Activated naive CD8-positive, alpha-beta T cell treated with anti-CD3 and anti-CD28 coated beads, Interleukin-2, amount 10 ng/mL, durations not matched to agents 7 days and 5 days (primary cell): ENCODE measurements around the gene NUMA1. TPM values are rescaled to one million over a fixed set of nuclear protein-coding genes. Genes with fewer than 3 reads are reported as not detected.

Experiments used
- ATAC-seq: fragments of 150-1000 bp; cut with Tn5 transposase; one replicate; pipeline ENCODE4 v1.10.0; 2021; ENCODE audit warnings: low read depth, moderate library complexity
- POLR2A ChIA-PET: fragments of 350-600 bp; sonication (Branson Sonifier 250); formaldehyde crosslinking; loops from one replicate; lab custom pipeline; 2021; ENCODE audit warnings: antibody characterized with exemption; lab: Charles Lee
- DNase-seq: peaks from one replicate; pipeline ENCODE4 v3.0.0; 2021
- H3K27ac Mint-ChIP-seq: one replicate; pipeline ENCODE4 v1.8.0; 2022; ENCODE audit warnings: mild to moderate bottlenecking, mixed read lengths
- H3K27me3 Mint-ChIP-seq: one replicate; pipeline ENCODE4 v1.8.0; 2022; ENCODE audit warnings: mild to moderate bottlenecking, moderate library complexity, mixed read lengths
- H3K36me3 Mint-ChIP-seq: one replicate; pipeline ENCODE4 v1.8.0; 2021; ENCODE audit warnings: mild to moderate bottlenecking, mixed read lengths
- H3K4me1 Mint-ChIP-seq: one replicate; pipeline ENCODE4 v1.8.0; 2021; ENCODE audit warnings: mixed read lengths
- H3K4me3 Mint-ChIP-seq: one replicate; pipeline ENCODE4 v1.8.0; 2022; ENCODE audit warnings: mild to moderate bottlenecking, moderate library complexity, mixed read lengths
- H3K9me3 Mint-ChIP-seq: one replicate; pipeline ENCODE4 v1.8.0; 2021; ENCODE audit warnings: mixed read lengths
- total RNA-seq, 2 experiments: library from RNA; stranded (reverse); gene quantifications; one replicate each; pipeline ENCODE4 v1.2.3, GENCODE V29; 2021

NUMA1 gene
- total RNA-seq, 2 experiments from 2014 or later: 262 to 263 TPM

DNA sequence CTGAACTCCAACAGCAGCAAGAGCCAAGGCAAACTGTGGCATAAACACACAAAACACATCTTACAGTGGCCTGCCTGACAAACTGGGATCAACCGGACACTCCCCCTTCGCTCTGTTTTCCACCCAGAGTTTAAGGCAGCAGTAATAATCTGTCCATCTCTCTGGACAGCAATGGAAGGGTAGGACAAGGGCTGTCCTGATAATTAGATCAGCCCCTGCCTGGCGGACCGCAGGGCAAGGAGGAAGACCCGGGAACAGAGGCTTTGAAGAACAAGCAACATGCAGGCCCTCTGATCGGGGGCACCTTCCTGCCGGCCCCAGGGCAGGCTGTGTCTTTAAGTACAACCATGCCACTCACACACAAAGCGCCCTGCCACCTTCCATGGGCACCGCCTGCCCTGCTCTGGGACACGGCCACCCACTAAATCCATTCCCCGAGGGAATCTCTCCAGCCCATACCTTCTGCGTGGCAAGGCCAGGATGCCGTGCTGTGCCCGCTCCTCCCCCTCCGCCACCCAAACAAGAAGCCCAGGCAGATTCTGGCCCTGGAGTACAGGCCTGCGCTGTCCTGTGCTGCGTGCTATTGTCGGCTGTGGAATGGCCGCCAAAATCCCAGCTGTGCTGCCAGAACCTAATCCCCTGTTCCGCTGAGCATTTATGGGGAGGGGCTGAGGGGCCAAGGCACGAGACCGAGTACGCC, 38.8 kb downstream of the NUMA1 start:
- ATAC-seq (peak; percentile 41), DNase-seq (peak; percentile 59)
- H3K27ac Mint-ChIP-seq: no peak overlapping the region
- H3K36me3 Mint-ChIP-seq: peaks cover 19% of the 10 kb centered on the region
- no peaks in the 10 kb centered on the region for H3K27me3 Mint-ChIP-seq
- H3K4me1 Mint-ChIP-seq: peaks cover 29% of the 10 kb centered on the region
- POLR2A ChIA-PET: interaction anchor here (1.1 kb wide), 1 partner anchor 37 kb away, joined by 3 read pairs; no protein-coding TSS in a partner anchor
- no peak overlapping the region for H3K4me3 Mint-ChIP-seq
- no peaks in the 10 kb centered on the region for H3K9me3 Mint-ChIP-seq

DNA sequence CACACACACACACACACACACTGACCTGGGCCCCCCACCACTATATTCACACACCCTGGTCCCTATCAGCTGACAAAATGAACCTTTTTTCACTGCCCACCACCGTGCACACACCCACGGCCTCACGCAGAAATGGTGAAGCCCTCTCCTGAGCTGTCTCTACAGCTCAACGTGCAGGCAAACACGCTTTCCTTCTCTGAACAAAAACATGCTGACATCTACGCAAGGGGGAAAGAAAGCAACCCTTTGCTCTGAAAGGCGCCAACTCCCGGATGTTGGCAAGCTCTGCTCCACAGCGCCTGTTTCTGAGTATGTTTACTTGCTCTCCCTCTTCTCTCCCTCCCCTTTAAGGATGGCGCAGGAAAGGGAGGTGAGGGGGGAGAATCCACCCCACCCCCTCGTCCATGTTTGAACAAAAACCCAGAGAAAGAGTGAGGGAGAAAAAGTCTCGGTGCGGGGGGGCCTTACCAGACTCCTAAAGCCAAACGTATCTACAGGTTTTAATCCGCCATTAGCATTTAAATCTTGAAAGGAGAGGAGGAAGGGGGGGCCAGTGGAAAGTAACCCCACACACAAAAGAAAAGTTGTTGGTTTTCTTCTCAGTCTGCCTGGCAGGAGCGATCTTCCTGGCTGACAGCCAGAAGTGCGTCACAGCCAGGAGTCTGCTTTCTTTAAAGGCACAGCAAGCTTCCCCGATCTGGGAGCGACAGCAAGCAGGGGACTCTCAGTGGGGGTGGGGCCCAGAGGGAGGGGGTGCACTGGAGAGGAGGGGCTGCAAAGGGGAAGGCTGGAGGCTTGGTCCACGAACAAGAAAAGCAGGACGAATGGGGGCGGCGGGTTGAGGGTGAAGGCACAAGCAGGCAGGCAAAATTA, 39.6 kb downstream of the NUMA1 start:
- Mint-ChIP-seq H3K27ac (no peak overlapping the region), H3K9me3 (no peaks in the 10 kb centered on the region), H3K4me1 (peaks cover 29% of the 10 kb centered on the region), H3K27me3 (no peaks in the 10 kb centered on the region), H3K4me3 (no peak overlapping the region), H3K36me3 (peaks cover 21% of the 10 kb centered on the region)
- POLR2A ChIA-PET: interaction anchor here (0.7 to 3.3 kb wide), 12 partner anchors 8 to 183 kb away, joined by 3 to 13 read pairs (median 3); partner anchors contain the start of gene ANAPC15
- DNase-seq: peak; percentile 62
- peak; percentile 65 for ATAC-seq

DNA sequence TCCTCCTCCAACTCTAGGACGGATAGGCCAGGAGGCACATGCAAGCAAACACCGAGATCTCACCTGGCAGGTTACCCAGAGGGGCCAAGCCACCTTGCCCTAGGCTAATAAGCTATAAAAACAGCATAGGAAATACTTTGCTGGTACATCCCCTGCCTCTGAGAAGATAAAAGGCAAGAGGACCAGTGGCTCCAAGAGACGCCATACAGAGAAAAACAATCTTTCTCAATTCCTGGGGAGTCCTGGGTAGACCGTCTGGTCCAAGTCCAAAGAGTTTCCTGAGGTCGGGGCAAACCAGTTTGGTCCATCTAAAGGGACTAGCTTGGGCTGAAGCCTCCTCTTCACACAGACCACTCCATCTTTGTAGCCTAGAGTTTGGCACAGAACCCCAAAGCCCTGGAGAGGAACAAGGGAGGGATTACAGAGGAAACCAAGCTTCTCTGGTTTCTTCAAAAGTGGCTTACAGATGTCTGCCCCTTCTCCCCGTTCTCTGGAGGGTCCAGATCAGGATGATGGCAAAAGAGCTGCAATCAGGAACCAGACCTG, 40.4 kb downstream of the NUMA1 start:
- DNase-seq: no peak
- H3K27ac Mint-ChIP-seq: no peak overlapping the region
- H3K9me3 Mint-ChIP-seq: no peaks in the 10 kb centered on the region
- POLR2A ChIA-PET: interaction anchor here (0.7 to 3.3 kb wide), 14 partner anchors 9 to 183 kb away, joined by 3 to 13 read pairs (median 3); partner anchors contain the start of gene ANAPC15
- H3K27me3 Mint-ChIP-seq: no peaks in the 10 kb centered on the region
- ATAC-seq: no peak
- H3K36me3 Mint-ChIP-seq: peaks cover 25% of the 10 kb centered on the region
- H3K4me3 Mint-ChIP-seq: no peak overlapping the region
- H3K4me1 Mint-ChIP-seq: peaks cover 27% of the 10 kb centered on the region

DNA sequence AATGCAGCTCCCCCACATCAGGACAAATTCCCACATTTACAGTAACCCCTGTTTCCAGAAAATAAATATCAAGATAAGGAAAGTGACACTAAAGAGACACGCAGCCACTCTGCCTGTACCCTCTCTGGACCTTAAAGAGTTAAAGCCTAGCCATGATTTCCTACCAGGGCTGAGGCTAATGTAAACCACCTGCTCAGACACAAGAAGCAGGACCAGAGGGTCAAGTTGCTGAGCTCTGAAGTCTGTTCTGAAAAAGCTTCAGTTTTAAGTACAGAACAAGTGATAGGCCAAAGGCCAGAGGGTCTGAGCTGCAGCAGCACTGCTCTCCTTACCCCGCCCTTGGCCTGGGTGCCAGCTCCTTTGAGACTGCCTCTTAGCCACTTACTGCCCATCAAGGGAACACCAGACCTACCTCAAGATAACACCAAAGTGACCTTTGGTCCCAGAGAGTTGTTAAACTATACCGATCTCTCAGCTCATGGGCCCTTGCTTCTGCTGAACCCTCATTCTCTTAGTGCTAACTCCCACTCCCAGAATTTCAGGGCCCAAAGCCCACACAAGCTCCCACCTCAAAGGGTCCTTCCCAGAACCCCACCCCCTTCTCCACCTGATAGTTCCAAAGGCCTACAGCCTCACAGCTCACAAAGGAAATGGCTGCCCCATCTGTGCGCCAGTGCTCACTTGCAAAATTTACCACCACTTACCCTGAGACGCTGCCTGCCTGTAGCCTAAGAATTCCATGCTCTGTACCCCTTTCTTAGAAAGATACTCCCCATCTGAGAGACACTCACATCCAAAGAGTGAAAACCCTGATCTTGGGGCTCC, 41.1 kb downstream of the NUMA1 start:
- no peak overlapping the region for H3K27ac Mint-ChIP-seq
- ATAC-seq: no peak
- H3K4me1 Mint-ChIP-seq: peaks cover 25% of the 10 kb centered on the region
- DNase-seq: no peak
- no peak overlapping the region for H3K4me3 Mint-ChIP-seq
- POLR2A ChIA-PET: interaction anchor here (1.0 to 3.3 kb wide), 8 partner anchors 11 to 394 kb away, joined by 3 to 13 read pairs (median 5); partner anchors contain the start of gene ANAPC15
- peaks cover 26% of the 10 kb centered on the region for H3K36me3 Mint-ChIP-seq
- no peaks in the 10 kb centered on the region for H3K9me3 Mint-ChIP-seq
- H3K27me3 Mint-ChIP-seq: no peaks in the 10 kb centered on the region

DNA sequence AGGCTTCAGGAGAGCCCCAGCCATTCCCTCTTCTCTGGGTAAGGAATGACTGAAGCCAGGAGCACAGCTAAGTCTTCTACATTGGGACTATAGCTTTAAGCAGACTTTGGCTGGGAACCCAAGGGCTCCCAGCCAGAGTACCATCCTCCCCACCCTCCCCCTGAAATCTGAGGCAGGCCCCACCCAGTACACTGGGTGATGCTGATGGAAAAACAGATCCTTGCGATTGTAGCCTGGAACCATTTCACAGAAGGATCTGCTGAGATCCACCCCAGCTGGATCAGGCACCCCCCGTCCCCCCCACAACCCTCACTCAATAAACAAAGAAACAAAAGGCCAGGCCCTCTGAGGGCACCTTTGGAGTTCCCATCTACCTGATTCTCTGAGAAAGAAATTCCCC, 41.9 kb downstream of the NUMA1 start:
- ATAC-seq (no peak), DNase-seq (no peak)
- Mint-ChIP-seq H3K36me3 (peaks cover 29% of the 10 kb centered on the region), H3K4me3 (no peak overlapping the region), H3K27ac (no peak overlapping the region), H3K4me1 (peaks cover 22% of the 10 kb centered on the region), H3K27me3 (no peaks in the 10 kb centered on the region), H3K9me3 (no peaks in the 10 kb centered on the region)
- POLR2A ChIA-PET: interaction anchor here (1.0 to 3.3 kb wide), 5 partner anchors 10 to 395 kb away, joined by 3 to 13 read pairs (median 4); partner anchors contain the start of gene ANAPC15

DNA sequence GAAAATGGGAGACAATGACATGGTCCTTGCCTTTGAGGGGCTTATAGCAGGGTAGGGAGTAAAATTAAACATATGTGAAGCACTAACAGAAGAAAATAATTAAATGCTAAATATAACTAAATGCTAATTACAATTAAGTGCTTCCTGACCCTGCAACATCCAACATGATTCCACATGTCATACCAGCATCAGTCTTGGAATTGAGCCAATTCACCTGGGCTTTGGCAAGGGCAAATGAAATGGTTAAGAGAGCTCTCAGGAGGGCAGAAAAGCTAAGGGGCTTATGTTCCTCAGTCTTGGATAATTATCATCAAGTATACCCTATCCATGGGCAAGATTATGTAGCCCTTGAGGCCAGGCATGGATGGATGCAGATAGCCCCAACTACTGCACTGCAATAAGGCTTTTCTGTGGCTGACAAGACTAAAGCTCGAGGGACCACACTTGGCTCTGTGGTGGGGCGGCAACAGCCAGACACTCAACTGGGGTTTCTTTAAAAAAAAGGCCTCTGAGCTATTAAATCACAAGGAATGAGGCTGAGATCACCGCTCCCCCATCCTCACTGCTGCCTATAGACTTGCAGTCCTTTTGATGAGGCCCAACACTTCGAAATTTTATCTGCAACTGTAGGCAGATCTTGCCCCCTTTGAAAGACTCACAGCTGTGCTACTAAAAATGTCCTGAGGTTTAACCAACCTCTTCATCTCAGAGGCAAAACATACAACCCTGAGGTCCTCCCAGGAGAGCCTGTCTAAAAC, 42.6 kb downstream of the NUMA1 start:
- H3K4me3 Mint-ChIP-seq: no peak overlapping the region
- no peaks in the 10 kb centered on the region for H3K9me3 Mint-ChIP-seq
- DNase-seq (no peak), ATAC-seq (no peak)
- H3K27me3 Mint-ChIP-seq: no peaks in the 10 kb centered on the region
- H3K36me3 Mint-ChIP-seq: peaks cover 27% of the 10 kb centered on the region
- POLR2A ChIA-PET: interaction anchor here (1.2 to 3.3 kb wide), 2 partner anchors 9 to 17 kb away, joined by 4 to 10 read pairs; no protein-coding TSS in a partner anchor
- no peak overlapping the region for H3K27ac Mint-ChIP-seq
- peaks cover 19% of the 10 kb centered on the region for H3K4me1 Mint-ChIP-seq

DNA sequence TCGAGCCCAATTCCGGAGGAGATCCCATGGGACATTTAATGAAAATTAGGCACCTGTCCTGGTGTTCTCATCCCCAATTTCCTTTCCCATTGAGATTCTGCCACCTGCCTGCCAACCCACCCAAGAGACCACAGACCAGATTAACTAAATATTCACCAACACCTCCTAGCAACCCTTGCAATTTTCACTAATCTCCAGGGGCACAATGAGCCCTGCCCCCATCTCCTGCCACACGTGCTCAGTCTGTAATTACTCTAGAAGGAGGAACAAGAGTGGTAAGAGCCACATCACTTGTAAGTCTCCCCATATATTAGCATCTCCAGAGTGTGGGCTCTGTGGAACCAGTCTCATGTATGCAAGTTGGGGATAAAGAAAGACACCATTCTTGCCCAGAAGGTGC, 43.7 kb downstream of the NUMA1 start:
- ATAC-seq (no peak), DNase-seq (no peak)
- H3K36me3 Mint-ChIP-seq: peaks cover 27% of the 10 kb centered on the region
- H3K9me3 Mint-ChIP-seq: no peaks in the 10 kb centered on the region
- no peak overlapping the region for H3K4me3 Mint-ChIP-seq
- POLR2A ChIA-PET: no interaction called here
- H3K27ac Mint-ChIP-seq: peak overlapping the region; percentile 16
- peaks cover 10% of the 10 kb centered on the region for H3K4me1 Mint-ChIP-seq
- H3K27me3 Mint-ChIP-seq: no peaks in the 10 kb centered on the region

DNA sequence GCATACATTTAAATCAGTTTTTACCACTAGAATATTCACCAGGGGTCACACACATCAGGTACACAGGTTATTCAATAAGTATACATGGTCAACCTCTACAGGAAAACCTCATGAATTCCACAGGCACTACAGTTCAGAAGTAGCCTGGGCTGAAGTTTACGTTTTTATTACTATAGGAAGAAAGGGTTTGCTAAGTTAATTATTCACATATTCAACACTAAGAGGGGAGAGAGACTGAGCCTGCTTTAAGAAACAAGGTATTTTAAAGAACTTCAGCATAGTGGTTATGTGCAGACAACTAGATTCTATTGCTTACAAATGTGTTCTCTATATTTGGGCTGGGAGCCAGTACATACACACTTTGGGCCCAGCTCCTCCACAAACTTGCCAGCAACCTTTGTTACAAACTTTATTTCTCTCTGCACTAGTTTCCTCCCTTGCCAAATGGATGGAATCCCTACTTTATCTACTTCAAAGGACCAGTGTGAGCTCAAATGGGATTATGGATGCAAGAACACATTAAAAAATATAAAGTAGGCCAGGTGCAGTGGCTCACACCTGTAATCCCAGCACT, 49.8 kb downstream of the NUMA1 start:
- Mint-ChIP-seq H3K27ac (no peak overlapping the region), H3K27me3 (no peaks in the 10 kb centered on the region), H3K4me1 (peaks cover 25% of the 10 kb centered on the region), H3K36me3 (peaks cover 26% of the 10 kb centered on the region), H3K9me3 (no peaks in the 10 kb centered on the region), H3K4me3 (no peak overlapping the region)
- ATAC-seq (no peak), DNase-seq (no peak)
- POLR2A ChIA-PET: interaction anchor here (1.1 kb wide), 1 partner anchor 10 kb away, joined by 3 read pairs; no protein-coding TSS in a partner anchor

DNA sequence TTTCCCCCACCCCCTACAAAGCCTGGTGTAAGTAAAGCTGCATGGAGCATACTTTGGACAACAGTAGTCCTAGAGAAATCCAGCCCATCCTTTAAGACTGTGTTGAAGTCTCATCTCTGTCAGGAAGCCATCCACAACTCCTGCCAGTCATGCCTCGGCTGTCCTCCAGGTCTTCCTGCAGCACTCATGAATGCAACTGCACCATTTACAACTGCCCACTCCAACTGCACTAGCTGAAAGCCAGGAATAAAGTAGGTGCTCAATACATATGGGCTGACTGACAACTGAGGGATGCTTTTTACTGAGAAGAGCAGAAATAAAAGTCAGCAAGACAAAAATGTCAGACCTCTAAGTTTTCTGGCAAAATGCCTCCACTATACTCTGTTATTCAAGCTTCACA, 54.3 kb downstream of the NUMA1 start:
- Mint-ChIP-seq H3K27ac (no peak overlapping the region), H3K4me1 (peaks cover 29% of the 10 kb centered on the region)
- POLR2A ChIA-PET: interaction anchor here (1.1 kb wide), 1 partner anchor 65 kb away, joined by 3 read pairs; no protein-coding TSS in a partner anchor

DNA sequence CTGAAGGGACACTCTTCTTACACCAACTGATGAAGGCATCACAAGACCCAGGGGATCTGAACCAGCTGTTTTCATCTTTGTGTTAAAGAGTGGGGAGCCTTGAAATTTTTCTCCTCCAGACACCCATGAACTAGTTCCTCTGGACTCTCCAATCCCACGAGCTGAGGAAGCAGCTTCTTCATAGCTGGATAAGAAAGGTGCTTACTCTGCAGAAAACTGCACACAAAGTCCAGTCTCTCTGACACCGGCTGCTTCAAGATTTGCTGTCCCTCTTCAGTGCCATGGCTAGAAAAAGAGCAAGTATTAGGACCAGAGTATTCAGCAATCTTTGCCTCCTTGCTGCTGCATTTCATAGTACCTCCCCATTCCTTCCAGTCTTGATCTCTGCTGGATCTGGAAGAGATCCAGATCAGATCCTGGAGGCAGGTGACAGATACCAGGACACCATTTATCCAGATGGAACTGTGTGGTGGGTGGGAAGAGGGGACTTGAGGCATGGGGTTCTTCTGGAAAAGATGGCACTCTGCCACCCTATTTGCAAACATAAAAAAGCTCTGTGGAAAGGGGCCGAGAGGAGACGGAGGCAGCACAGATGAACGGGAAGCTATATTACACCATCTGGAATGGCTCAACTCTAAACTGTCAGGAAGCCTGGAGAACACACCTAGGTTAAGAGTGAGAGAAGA, 56.1 kb downstream of the NUMA1 start:
- no peak for ATAC-seq
- no peak overlapping the region for H3K4me3 Mint-ChIP-seq
- peaks cover 22% of the 10 kb centered on the region for H3K4me1 Mint-ChIP-seq
- H3K27ac Mint-ChIP-seq: peak overlapping the region; percentile 34
- H3K27me3 Mint-ChIP-seq: no peaks in the 10 kb centered on the region
- no peaks in the 10 kb centered on the region for H3K9me3 Mint-ChIP-seq
- POLR2A ChIA-PET: interaction anchor here (0.6 kb wide), 1 partner anchor 68 kb away, joined by 4 read pairs; no protein-coding TSS in a partner anchor
- peaks cover 25% of the 10 kb centered on the region for H3K36me3 Mint-ChIP-seq
- DNase-seq: no peak

More for the DNA sequence above, 54.3 kb downstream of the NUMA1 start:
- Mint-ChIP-seq H3K9me3 (no peaks in the 10 kb centered on the region), H3K36me3 (peaks cover 21% of the 10 kb centered on the region), H3K27me3 (no peaks in the 10 kb centered on the region), H3K4me3 (no peak overlapping the region)
- DNase-seq: no peak
- no peak for ATAC-seq

DNA sequence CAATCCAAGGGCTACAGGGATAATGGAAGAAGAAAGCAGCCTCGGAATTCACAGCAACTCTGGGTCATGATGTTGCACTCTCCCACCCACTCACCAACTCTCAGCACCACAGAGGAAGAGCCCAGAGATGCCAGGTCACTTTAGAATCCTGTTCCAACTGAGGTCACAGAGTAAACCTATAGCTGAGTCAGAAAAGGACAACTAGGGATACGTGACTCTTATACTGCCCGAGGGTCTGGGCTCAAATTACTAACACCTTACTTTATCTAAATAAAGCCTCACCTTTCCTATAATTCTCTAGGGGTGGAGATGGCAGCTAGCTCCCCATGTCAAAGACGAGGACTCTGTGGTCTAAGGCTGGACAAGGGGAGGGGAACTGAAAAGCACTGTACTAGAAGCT, 57.0 kb downstream of the NUMA1 start:
- Mint-ChIP-seq H3K27me3 (no peaks in the 10 kb centered on the region), H3K9me3 (no peaks in the 10 kb centered on the region), H3K36me3 (peaks cover 24% of the 10 kb centered on the region), H3K4me3 (no peak overlapping the region), H3K27ac (no peak overlapping the region), H3K4me1 (peaks cover 18% of the 10 kb centered on the region)
- no peak for DNase-seq
- POLR2A ChIA-PET: no interaction called here
- ATAC-seq: no peak
